Measurements from ENCODE around the gene XKR3.

GRCh38 chr22:16829985-16830384 lies 4.8 kb upstream of the XKR3 start:
- TF ChIP-seq POLR2A (IDR thresholded peaks at IDR 0.05), result no peak
- TF ChIP-seq CTCF (IDR thresholded peaks at IDR 0.05), result no peak

Data from Peyer's patch (tissue), 4 donors.